AG04450 (cell line): ENCODE measurements around the gene PPAN. TPM values are rescaled to one million over a fixed set of nuclear protein-coding genes. Genes with fewer than 3 reads are reported as not detected.

Experiments used
- CTCF ChIA-PET: fragments of 300-600, 350-600 bp; formaldehyde crosslinking; extraction: SDS; loops from one replicate; lab custom pipeline; 2022; ENCODE audit warnings: antibody characterized with exemption, inconsistent platforms; lab: Charles Lee
- POLR2A ChIA-PET: fragments of 350-600 bp; formaldehyde crosslinking; extraction: SDS; loops from one replicate; lab custom pipeline; 2021; ENCODE audit warnings: antibody characterized with exemption, inconsistent platforms; lab: Yijun Ruan, JAX
- DNase-seq: peaks from one replicate; pipeline ENCODE4 v3.0.0-alpha.2; 2011; ENCODE audit warnings: low read depth, low spot score
- H3K27ac ChIP-seq: one replicate; pipeline ENCODE4 v1.5.1; 2012; ENCODE audit warnings: low read depth, low read length, control low read depth
- H3K27me3 ChIP-seq: one replicate; pipeline ENCODE4 v1.6.0; 2012; ENCODE audit warnings: low read length; ENCODE audit not compliant: control insufficient read depth, insufficient read depth
- H3K4me3 ChIP-seq: 2 replicates; pipeline ENCODE4 v1.5.1; 2011; ENCODE audit warnings: mild to moderate bottlenecking, low read depth, low read length, control low read depth
- H3K9me3 ChIP-seq: 2 replicates; pipeline ENCODE4 v1.5.1; 2012; ENCODE audit warnings: low read length; ENCODE audit not compliant: control insufficient read depth, insufficient read depth
- CTCF ChIP-seq: IDR thresholded peaks from 2 replicates; pipeline ENCODE4 v1.5.1; 2011; ENCODE audit warnings: low read depth, low read length, control low read depth, inconsistent platforms
- polyA plus RNA-seq: library from polyadenylated mRNA; depleted of rRNA; stranded (reverse); fragments of >200 nt; gene quantifications from 2 replicates; pipeline ENCODE4 v1.2.3, GENCODE V29; 2011

PPAN gene
- polyA plus RNA-seq, 1 experiment, result 11.5 TPM

- TF ChIP-seq CTCF, result no peak
Measured at GRCh38 chr19:10083911-10084310, 22.3 kb upstream of the PPAN start.

GRCh38 chr19:10084803-10085202 is 21.4 kb upstream of the PPAN start:
- H3K4me3 ChIP-seq, result no peak overlapping the region
- no peak overlapping the region for H3K27ac ChIP-seq
- H3K9me3 ChIP-seq, result no peaks in the 10 kb centered on the region; the same call in 1 of the 2 replicates
- ChIA-PET CTCF (interaction anchor here (1.0 to 3.4 kb wide), 2 partner anchors 15 to 57 kb away, joined by 9 to 12 read pairs; no protein-coding TSS in a partner anchor), POLR2A (no interaction called here)
- no peak for TF ChIP-seq CTCF
- H3K27me3 ChIP-seq, result no peaks in the 10 kb centered on the region
- no peak for DNase-seq

More at GRCh38 chr19:10083911-10084310, 22.3 kb upstream of the PPAN start:
- ChIA-PET POLR2A (interaction anchor here (1.0 kb wide), 1 partner anchor 75 kb away, joined by 5 read pairs; no protein-coding TSS in a partner anchor), CTCF (interaction anchor here (1.0 to 3.4 kb wide), 2 partner anchors 16 to 56 kb away, joined by 9 to 12 read pairs; no protein-coding TSS in a partner anchor)
- DNase-seq, result no peak
- Histone ChIP-seq H3K27me3 (no peaks in the 10 kb centered on the region), H3K4me3 (no peak overlapping the region), H3K27ac (no peak overlapping the region), H3K9me3 (no peaks in the 10 kb centered on the region; the same call in 1 of the 2 replicates)

- H3K9me3 ChIP-seq, result peaks cover under 1% of the 10 kb centered on the region; the same call in 1 of the 2 replicates
- DNase-seq, result no peak
- TF ChIP-seq CTCF, result no peak
- ChIA-PET CTCF (interaction anchor here (3.4 kb wide), 1 partner anchor 58 kb away, joined by 12 read pairs; no protein-coding TSS in a partner anchor), POLR2A (interaction anchor here (1.0 kb wide), 1 partner anchor 11 kb away, joined by 4 read pairs; no protein-coding TSS in a partner anchor)
- no peaks in the 10 kb centered on the region for H3K27me3 ChIP-seq
- H3K4me3 ChIP-seq, result peak within 1 kb of the TSS; percentile 92
- H3K27ac ChIP-seq, result no peak within 1 kb of the TSS
Measured at GRCh38 chr19:10085641-10086590, 20.2 kb upstream of the PPAN start, which contains the start of gene SHFL. Gene SHFL, plus strand, starts transcription at chr19:10086317. Its CDS starts 111 bp downstream, at chr19:10086428.

- CTCF ChIA-PET, result no interaction called here
- H3K4me3 ChIP-seq, result peak overlapping the region; percentile 92
- no peaks in the 10 kb centered on the region for H3K27me3 ChIP-seq
- H3K27ac ChIP-seq, result no peak overlapping the region
- POLR2A ChIA-PET, result interaction anchor here (0.7 to 1.0 kb wide), 2 partner anchors 10 to 84 kb away, joined by 4 read pairs; no protein-coding TSS in a partner anchor
- no peak for TF ChIP-seq CTCF
- no peak for DNase-seq
- H3K9me3 ChIP-seq, result peaks cover 4% of the 10 kb centered on the region; the same call in 1 of the 2 replicates
Measured at GRCh38 chr19:10086591-10087192, 19.5 kb upstream of the PPAN start.
